Uterus (tissue), 2 donors: ENCODE data around the gene ENPP3.

Experiments used
- POLR2A ChIP-seq, 2 donors: fragments of 450-650 bp; IDR thresholded peaks; one replicate each; pipeline ENCODE4 v1.6.1; 2016; ENCODE audit warnings: antibody characterized with exemption in 2 of 2, mild to moderate bottlenecking in 1 of 2, moderate library complexity in 1 of 2
- TF ChIP-seq, protein P1 (sequence below), 4 experiments: fragments of 200-600 bp in 2 of 4; fragments of 450-650 bp in 2 of 4; sonication (generic) in 2 of 4; IDR thresholded peaks; one replicate each; pipeline ENCODE4 v1.5.1; 2016 to 2019; ENCODE audit warnings: antibody characterized with exemption in 4 of 4, mild to moderate bottlenecking in 2 of 4, moderate library complexity in 1 of 4

DNA sequence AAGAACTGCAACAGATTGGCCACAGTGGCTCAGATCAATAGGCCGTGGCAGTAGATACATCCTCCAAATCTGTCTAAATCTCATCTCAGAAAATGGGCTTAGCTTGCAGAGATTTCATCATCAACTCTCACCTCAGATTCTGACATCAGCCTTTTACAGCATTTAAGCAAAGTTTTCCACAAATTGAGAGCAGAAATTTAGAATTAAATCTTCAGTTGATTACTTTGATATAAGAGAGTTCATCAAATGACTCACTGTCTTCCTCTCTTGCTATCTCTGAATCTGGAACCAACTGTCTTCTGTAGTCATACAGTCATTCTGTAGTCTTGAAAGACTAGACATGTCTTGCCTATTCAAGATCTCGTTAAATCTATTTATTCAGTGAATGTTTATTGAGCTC, 118.9 kb downstream of the ENPP3 start:
- TF ChIP-seq, protein P1, sequence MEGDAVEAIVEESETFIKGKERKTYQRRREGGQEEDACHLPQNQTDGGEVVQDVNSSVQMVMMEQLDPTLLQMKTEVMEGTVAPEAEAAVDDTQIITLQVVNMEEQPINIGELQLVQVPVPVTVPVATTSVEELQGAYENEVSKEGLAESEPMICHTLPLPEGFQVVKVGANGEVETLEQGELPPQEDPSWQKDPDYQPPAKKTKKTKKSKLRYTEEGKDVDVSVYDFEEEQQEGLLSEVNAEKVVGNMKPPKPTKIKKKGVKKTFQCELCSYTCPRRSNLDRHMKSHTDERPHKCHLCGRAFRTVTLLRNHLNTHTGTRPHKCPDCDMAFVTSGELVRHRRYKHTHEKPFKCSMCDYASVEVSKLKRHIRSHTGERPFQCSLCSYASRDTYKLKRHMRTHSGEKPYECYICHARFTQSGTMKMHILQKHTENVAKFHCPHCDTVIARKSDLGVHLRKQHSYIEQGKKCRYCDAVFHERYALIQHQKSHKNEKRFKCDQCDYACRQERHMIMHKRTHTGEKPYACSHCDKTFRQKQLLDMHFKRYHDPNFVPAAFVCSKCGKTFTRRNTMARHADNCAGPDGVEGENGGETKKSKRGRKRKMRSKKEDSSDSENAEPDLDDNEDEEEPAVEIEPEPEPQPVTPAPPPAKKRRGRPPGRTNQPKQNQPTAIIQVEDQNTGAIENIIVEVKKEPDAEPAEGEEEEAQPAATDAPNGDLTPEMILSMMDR (IDR thresholded peaks at IDR 0.05): no peak
- TF ChIP-seq POLR2A (IDR thresholded peaks at IDR 0.05): no peak
